HG02970 (cell line): ENCODE data around the gene SIK3.

Experiments
- ATAC-seq: cut with Tn5 transposase; IDR thresholded peaks from one replicate; pipeline ENCODE4 v1.9.1; 2021; ENCODE audit warnings: mild to moderate bottlenecking, moderate library complexity, moderate number of reproducible peaks; ENCODE audit not compliant: unreplicated experiment, low FRiP score

The SIK3 gene

GRCh38 chr11:116976941-116977570, 121.2 kb downstream of the SIK3 start:
- no peak for ATAC-seq

DNA sequence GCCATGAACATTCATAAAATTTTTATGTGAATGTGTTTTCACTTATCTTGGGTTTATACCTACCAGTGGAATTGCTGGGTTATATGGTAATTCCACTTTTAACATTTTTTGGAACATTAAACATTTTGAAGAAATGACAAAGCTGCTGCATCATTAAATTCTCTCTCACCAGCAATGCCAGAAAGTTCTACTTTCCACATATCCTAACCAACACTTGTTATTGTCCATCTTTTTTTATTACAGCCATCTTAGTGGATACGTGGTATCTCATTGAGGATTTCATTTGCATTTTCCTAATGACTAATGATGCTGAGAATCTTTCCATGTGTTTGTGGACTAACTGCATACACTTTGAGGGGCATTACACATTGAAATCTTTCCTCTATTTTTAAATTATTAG, 122.6 kb downstream of the SIK3 start:
- no peak for ATAC-seq

GRCh38 chr11:116973270-116973669, 125.0 kb downstream of the SIK3 start:
- ATAC-seq = no peak

- ATAC-seq = no peak
Measured at GRCh38 chr11:116972691-116973090, 125.5 kb downstream of the SIK3 start.

GRCh38 chr11:116970485-116971292, 127.5 kb downstream of the SIK3 start:
- no peak for ATAC-seq

DNA sequence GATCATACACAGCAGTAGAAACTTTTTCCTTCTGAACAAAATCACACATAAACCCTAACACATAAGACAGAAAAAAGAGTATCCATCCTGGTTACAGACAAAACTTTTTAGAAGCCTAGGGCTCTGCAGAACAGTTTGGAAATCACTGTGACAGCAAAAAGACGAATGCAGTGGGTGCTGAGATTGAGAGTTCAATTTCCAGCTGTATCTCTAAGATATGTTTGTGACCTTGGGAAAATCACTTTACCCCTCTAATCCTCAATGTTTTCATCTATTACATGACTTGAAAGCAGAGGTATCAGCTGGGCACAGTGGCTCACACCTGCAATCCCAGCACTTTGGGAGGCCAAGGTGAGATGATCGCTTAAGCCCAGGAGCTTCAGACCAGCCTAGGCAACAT, 128.5 kb downstream of the SIK3 start:
- no peak for ATAC-seq

GRCh38 chr11:116964269-116964668, 134.0 kb downstream of the SIK3 start:
- ATAC-seq = no peak

- no peak for ATAC-seq
Measured at GRCh38 chr11:116963813-116964212, 134.4 kb downstream of the SIK3 start.

DNA sequence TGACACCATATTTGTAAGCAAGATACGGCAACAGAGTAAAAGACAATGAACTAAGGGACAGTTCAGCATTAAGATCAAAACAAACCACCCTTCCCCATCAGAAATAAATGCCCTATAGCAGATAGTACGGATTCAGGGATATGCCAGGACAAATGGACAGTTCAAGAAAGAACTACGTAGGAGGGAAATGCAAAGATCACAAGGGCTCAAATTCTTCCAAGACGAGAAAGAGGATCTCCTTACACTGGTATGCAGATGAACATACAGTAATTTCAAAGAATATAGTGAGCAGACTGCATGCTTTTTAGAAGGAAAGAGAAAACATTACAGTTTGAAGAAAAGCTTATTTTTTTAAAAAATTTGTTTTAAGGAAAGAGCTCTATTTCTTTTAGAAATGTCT, 136.1 kb downstream of the SIK3 start:
- ATAC-seq = no peak

- no peak for ATAC-seq
Measured at GRCh38 chr11:116960930-116961329, 137.3 kb downstream of the SIK3 start.

GRCh38 chr11:116958246-116958645, 140.0 kb downstream of the SIK3 start:
- no peak for ATAC-seq

- no peak for ATAC-seq
Measured at GRCh38 chr11:116955949-116956348, 142.3 kb downstream of the SIK3 start.

DNA sequence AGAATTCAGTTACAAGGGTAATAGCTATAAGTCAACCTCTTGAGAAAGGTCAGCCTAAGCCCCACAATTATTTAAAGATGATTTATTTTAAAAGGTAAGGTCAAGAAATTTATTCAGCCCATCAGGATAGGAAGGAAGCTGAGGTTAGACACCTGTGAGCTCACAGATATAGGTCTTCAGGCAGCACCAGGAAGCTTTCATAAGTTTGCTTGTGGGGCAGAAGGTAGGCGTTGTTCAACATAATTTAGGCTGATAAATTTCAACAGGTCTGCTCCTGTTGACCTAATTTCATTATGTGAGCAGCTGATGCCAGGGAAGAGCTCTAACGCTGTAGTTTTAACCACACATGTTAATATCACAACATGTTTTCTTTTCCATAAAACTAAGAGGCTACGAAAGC, 142.7 kb downstream of the SIK3 start:
- no peak for ATAC-seq

DNA sequence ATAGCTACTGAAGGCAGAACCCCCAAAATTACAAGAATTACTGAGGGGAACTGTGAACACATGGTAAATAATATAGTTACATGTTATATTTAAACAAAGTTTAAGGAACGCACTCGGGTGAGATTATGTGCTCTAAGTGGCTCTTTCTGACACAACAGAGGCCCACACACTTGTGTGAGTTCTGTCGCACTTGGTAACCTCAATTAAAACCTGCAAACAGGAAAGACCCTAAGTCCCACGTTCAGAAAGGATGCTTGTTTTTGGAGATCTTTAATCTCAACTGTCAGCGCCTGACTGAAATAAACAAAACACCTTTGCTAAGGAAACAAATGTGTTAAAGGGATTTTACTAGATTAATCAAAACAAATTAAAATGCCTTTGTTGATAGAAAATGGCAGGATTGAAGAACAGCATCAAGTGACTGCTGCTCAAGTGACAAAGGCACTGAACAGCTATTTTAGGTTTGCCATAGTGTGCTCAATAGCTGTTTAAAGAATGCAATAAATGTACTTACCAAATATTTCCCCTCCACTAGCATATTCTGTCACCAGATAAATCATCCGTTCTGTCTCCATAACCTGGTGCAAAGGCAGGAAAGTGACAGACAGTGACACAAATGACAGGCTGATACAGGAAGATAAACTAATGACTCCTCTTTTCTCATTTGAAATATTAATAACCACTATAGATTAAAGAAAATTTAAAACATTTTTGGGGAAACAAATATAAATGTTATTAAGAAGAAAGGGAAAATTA, 144.5 kb downstream of the SIK3 start:
- ATAC-seq = no peak

- ATAC-seq = no peak
Measured at GRCh38 chr11:116951762-116952161, 146.5 kb downstream of the SIK3 start.

- no peak for ATAC-seq
Measured at GRCh38 chr11:116950210-116950609, 148.0 kb downstream of the SIK3 start.

DNA sequence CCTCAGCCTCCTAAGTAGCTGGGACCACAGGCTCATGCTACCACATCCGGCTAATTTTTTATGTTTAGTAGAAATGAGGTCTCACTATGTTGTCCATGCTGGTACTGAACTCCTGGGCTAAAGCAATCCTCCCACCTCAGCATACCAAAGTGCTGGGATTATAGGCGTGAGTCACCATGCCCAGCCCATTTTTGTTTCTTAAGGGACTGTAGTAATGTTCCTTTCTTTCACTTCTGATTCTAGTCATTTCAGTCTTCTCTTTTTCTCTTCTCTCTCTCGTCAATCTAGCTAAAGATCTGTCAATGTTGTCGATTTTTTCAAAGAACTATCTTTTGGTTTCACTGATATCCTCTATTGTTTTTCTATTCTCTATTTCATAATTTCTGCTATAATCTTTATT, 149.8 kb downstream of the SIK3 start:
- ATAC-seq = no peak

- no peak for ATAC-seq
Measured at GRCh38 chr11:116946414-116946813, 151.8 kb downstream of the SIK3 start.

DNA sequence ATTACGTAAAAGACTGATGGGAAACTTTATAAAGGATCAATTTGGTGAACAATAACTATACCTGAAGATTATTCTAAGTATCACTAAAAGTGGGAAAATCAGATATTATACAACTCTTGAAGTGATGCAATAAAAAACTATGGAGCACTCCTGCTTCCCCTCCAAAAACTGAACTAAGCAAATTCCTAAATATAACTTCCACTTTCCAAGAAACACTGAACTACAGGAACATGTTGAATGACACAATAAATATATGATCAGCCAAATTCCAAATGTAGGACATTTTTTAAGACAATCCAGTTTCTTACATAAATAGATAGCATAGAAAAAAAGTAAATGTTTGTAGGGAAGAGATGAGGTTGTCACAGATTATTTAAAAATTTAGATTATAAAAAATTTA, 158.7 kb downstream of the SIK3 start:
- ATAC-seq = no peak

GRCh38 chr11:116938471-116939070, 159.7 kb downstream of the SIK3 start:
- no peak for ATAC-seq
